MCF 10A (cell line): ENCODE measurements around the gene AK9. TPM values are rescaled to one million over a fixed set of nuclear protein-coding genes. Genes with fewer than 3 reads are reported as not detected.

ENCODE experiments used
- BruUV-seq: library from RNA; stranded (reverse); fragments of 400-500 nt; replicated peaks from 2 replicates; lab custom pipeline; 2021; lab: Mats Ljungman, UMichigan
- CTCF ChIA-PET: fragments of 300-600 bp; sonication (Branson Sonifier 250); formaldehyde crosslinking; extraction: SDS; loops from one replicate; lab custom pipeline; 2021; ENCODE audit warnings: antibody characterized with exemption, inconsistent platforms; lab: Yijun Ruan, JAX
- POLR2A ChIA-PET: fragments of 300-600, 350-650 bp; sonication (Branson Sonifier 250); formaldehyde crosslinking; extraction: SDS; loops from one replicate; lab custom pipeline; 2020; ENCODE audit warnings: antibody characterized with exemption, inconsistent platforms; lab: Yijun Ruan, JAX
- DNase-seq: peaks from one replicate; pipeline ENCODE4 v3.0.0-alpha.2; 2018; ENCODE audit not compliant: unreplicated experiment
- H3K27ac Mint-ChIP-seq: one replicate; pipeline ENCODE4 v1.8.0; 2022; ENCODE audit warnings: mild to moderate bottlenecking, low read depth, mixed read lengths; ENCODE audit not compliant: unreplicated experiment
- H3K27me3 Mint-ChIP-seq: one replicate; pipeline ENCODE4 v1.8.0; 2022; ENCODE audit warnings: mixed read lengths; ENCODE audit not compliant: insufficient read depth, unreplicated experiment
- H3K36me3 Mint-ChIP-seq: one replicate; pipeline ENCODE4 v1.8.0; 2022; ENCODE audit warnings: mild to moderate bottlenecking, moderate library complexity, mixed read lengths; ENCODE audit not compliant: insufficient read depth, unreplicated experiment
- H3K4me1 Mint-ChIP-seq: one replicate; pipeline ENCODE4 v1.8.0; 2022; ENCODE audit warnings: mixed read lengths; ENCODE audit not compliant: insufficient read depth, unreplicated experiment
- H3K4me3 Mint-ChIP-seq: one replicate; pipeline ENCODE4 v1.8.0; 2022; ENCODE audit warnings: mild to moderate bottlenecking, moderate library complexity, mixed read lengths; ENCODE audit not compliant: unreplicated experiment
- H3K9me3 Mint-ChIP-seq: one replicate; pipeline ENCODE4 v1.8.0; 2022; ENCODE audit warnings: mixed read lengths; ENCODE audit not compliant: unreplicated experiment
- CTCF ChIP-seq: fragments of 200-600 bp; IDR thresholded peaks from one replicate; pipeline ENCODE4 v1.8.0; 2022; ENCODE audit warnings: antibody characterized with exemption, mild to moderate bottlenecking; ENCODE audit not compliant: unreplicated experiment
- intact Hi-C: fragments of 100-400 bp; cut with micrococcal nuclease; formaldehyde crosslinking; loops from 2 replicates; pipeline ENCODE4 v1.14.1; 2022
- total RNA-seq: library from RNA; stranded (reverse); gene quantifications from 2 replicates; pipeline ENCODE4 v1.2.3, GENCODE V29; 2022

Gene AK9
- total RNA-seq, 1 experiment from 2014 or later: 4.7 TPM

GRCh38 chr6:109628158-109629000 is 62.6 kb downstream of the AK9 start:
- intact Hi-C loops: no loop called here
- Mint-ChIP-seq H3K4me1 (no peaks in the 10 kb centered on the region), H3K27ac (no peak overlapping the region), H3K27me3 (no peaks in the 10 kb centered on the region), H3K4me3 (no peak overlapping the region), H3K36me3 (no peaks in the 10 kb centered on the region), H3K9me3 (no peaks in the 10 kb centered on the region)
- CTCF ChIA-PET: interaction anchor here (0.6 to 1.1 kb wide), 4 partner anchors 17 to 157 kb away, joined by 3 to 4 read pairs (median 3); no protein-coding TSS in a partner anchor
- POLR2A ChIA-PET: interaction anchor here (0.9 to 1.1 kb wide), 2 partner anchors 17 to 389 kb away, joined by 3 read pairs; no protein-coding TSS in a partner anchor
- BruUV-seq: no TSS peak
- TF ChIP-seq CTCF: no peak
- no peak for DNase-seq

- POLR2A ChIA-PET: no interaction called here
- BruUV-seq: no TSS peak
- intact Hi-C loops: loop anchor here (2.0 kb wide), 1 partner anchor 68 kb away; no protein-coding TSS in a partner anchor
- CTCF ChIA-PET: interaction anchor here (1.2 kb wide), 2 partner anchors 38 to 414 kb away, joined by 3 to 4 read pairs; no protein-coding TSS in a partner anchor
- peak; percentile 6 for DNase-seq
- Mint-ChIP-seq H3K36me3 (no peaks in the 10 kb centered on the region), H3K27ac (no peak overlapping the region), H3K27me3 (no peaks in the 10 kb centered on the region), H3K4me1 (no peaks in the 10 kb centered on the region), H3K4me3 (no peak overlapping the region), H3K9me3 (no peaks in the 10 kb centered on the region)
- TF ChIP-seq CTCF: no peak
Measured at GRCh38 chr6:109626311-109626710, 64.7 kb downstream of the AK9 start.

- H3K36me3 Mint-ChIP-seq: no peaks in the 10 kb centered on the region
- ChIA-PET POLR2A (interaction anchor here (0.6 to 0.7 kb wide), 2 partner anchors 29 to 1351 kb away, joined by 3 read pairs; no protein-coding TSS in a partner anchor), CTCF (interaction anchor here (0.7 kb wide), 1 partner anchor 65 kb away, joined by 4 read pairs; no protein-coding TSS in a partner anchor)
- no peaks in the 10 kb centered on the region for H3K27me3 Mint-ChIP-seq
- no peak overlapping the region for H3K27ac Mint-ChIP-seq
- no peaks in the 10 kb centered on the region for H3K4me1 Mint-ChIP-seq
- intact Hi-C loops: no loop called here
- no TSS peak for BruUV-seq
- TF ChIP-seq CTCF: no peak
- DNase-seq: no peak
- H3K4me3 Mint-ChIP-seq: no peak overlapping the region
- no peaks in the 10 kb centered on the region for H3K9me3 Mint-ChIP-seq
Measured at GRCh38 chr6:109625199-109625598, 65.8 kb downstream of the AK9 start.

GRCh38 chr6:109623288-109623687 is 67.7 kb downstream of the AK9 start:
- ChIA-PET POLR2A (no interaction called here), CTCF (interaction anchor here (0.6 kb wide), 1 partner anchor 96 kb away, joined by 3 read pairs; no protein-coding TSS in a partner anchor)
- Mint-ChIP-seq H3K27ac (no peak overlapping the region), H3K4me1 (no peaks in the 10 kb centered on the region), H3K27me3 (no peaks in the 10 kb centered on the region), H3K9me3 (no peaks in the 10 kb centered on the region), H3K36me3 (peaks cover 5% of the 10 kb centered on the region), H3K4me3 (no peak overlapping the region)
- intact Hi-C loops: no loop called here
- DNase-seq: no peak
- no TSS peak for BruUV-seq
- TF ChIP-seq CTCF: no peak
